NT2/D1 (cell line): Measurements from ENCODE around the gene MFNG.

Experiments
- SUZ12 ChIP-seq: IDR thresholded peaks from 2 replicates; pipeline ENCODE4 v1.6.1; 2011; ENCODE audit not compliant: insufficient read length, insufficient read depth; ENCODE audit errors: extremely low read depth
- YY1 ChIP-seq: IDR thresholded peaks from 2 replicates; pipeline ENCODE4 v1.6.1; 2011; ENCODE audit not compliant: insufficient read length, insufficient read depth

GRCh38 chr22:37420686-37421467 lies 65.3 kb downstream of the MFNG start:
- TF ChIP-seq YY1 (no peak), SUZ12 (no peak)
